HFFc6 (cell line): Measurements from ENCODE around the gene TYW1. TPM values are rescaled to one million over a fixed set of nuclear protein-coding genes. Genes with fewer than 3 reads are reported as not detected.
"Not testable (repeated sequence)": the region's sequence is repeated elsewhere in the genome, so short reads cannot be mapped to it uniquely, and the experiment has no call there.

Source experiments
- DNase-seq: peaks from one replicate; pipeline ENCODE4 v3.0.0-alpha.2; 2018
- H3K27ac Mint-ChIP-seq: 2 replicates; pipeline ENCODE4 v1.8.0; 2020; ENCODE audit warnings: mild to moderate bottlenecking, mixed read lengths
- H3K27me3 Mint-ChIP-seq: 2 replicates; pipeline ENCODE4 v1.8.0; 2021; ENCODE audit warnings: mild to moderate bottlenecking, moderate library complexity, mixed read lengths; ENCODE audit not compliant: insufficient read depth
- H3K36me3 Mint-ChIP-seq: 2 replicates; pipeline ENCODE4 v1.8.0; 2021; ENCODE audit warnings: low read depth, mixed read lengths
- H3K4me1 Mint-ChIP-seq: 2 replicates; pipeline ENCODE4 v1.8.0; 2020; ENCODE audit warnings: low read depth, mixed read lengths
- H3K4me3 Mint-ChIP-seq: 2 replicates; pipeline ENCODE4 v1.8.0; 2020; ENCODE audit warnings: mild to moderate bottlenecking, moderate library complexity, mixed read lengths
- H3K9me3 Mint-ChIP-seq: 2 replicates; pipeline ENCODE4 v1.8.0; 2020; ENCODE audit warnings: mild to moderate bottlenecking, mixed read lengths
- total RNA-seq, 6 experiments: library from RNA; stranded (reverse); fragmentation: NEBNext Ultra II Directional; extraction: Animal tissue kit (Norgen Biotek cat#: 25700); gene quantifications; 2 replicates in 1 of 6; 3 replicates in 5 of 6; pipeline ENCODE4 v1.2.3, GENCODE V29; 2021
- TF ChIP-seq, protein P1 (sequence below): fragments of 200-600 bp; sonication (generic); IDR thresholded peaks from 2 replicates; pipeline ENCODE4 v1.5.0; 2021; ENCODE audit warnings: antibody characterized with exemption, mild to moderate bottlenecking

TYW1 gene
- total RNA-seq, 6 experiments from 2014 or later, result 12.7 to 18.1 (median 15.3) TPM

DNA sequence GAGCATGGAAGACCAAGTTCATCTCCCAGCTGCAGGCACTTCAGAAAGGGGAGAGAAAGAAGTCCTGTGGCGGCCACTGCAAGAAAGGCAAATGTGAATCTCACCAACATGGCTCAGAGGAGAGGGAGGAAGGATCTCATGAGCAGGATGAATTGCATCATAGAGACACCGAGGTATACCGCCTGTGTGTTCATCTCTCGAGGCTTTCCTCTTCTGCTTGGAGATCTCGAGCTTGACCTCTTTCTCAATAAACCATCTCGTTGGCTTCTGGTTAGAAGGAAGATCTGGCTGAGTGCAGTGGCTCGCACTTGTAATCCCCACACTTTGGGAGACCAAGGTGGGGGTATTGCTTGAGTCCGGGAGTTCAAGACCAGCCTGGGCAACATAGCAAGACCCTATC lies 21.3 kb downstream of the TYW1 start:
- H3K27me3 Mint-ChIP-seq, DNase-seq, H3K9me3 Mint-ChIP-seq, H3K27ac Mint-ChIP-seq, H3K4me3 Mint-ChIP-seq: not testable (repeated sequence)
- Mint-ChIP-seq H3K36me3 (peaks cover 52% of the 10 kb centered on the region), H3K4me1 (peaks cover 31% of the 10 kb centered on the region)

DNA sequence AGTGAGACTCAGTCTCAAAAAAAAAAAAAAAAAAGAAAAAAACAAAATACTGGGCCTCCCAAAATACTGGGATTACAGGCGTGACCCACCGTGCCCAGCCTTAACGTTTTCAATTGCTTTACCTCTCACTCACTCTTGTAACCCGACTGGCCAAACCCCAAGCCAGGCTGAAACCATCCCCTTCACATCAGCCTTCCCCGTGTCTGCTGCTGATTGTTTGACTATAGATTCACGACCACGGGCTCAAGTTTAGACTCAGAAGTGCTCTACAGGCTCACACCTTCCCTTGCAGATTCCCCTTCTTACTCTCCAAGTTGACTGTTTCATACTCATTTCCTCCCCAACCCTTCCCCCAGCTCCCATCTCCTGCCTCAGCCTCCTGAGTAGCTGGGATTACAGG lies 22.3 kb downstream of the TYW1 start:
- no peak for DNase-seq
- Mint-ChIP-seq H3K4me1 (peaks cover 31% of the 10 kb centered on the region), H3K27me3 (no peaks in the 10 kb centered on the region), H3K9me3 (no peaks in the 10 kb centered on the region), H3K27ac (peak overlapping the region; percentile 52), H3K36me3 (peaks cover 52% of the 10 kb centered on the region), H3K4me3 (no peak overlapping the region)
- TF ChIP-seq, protein P1, sequence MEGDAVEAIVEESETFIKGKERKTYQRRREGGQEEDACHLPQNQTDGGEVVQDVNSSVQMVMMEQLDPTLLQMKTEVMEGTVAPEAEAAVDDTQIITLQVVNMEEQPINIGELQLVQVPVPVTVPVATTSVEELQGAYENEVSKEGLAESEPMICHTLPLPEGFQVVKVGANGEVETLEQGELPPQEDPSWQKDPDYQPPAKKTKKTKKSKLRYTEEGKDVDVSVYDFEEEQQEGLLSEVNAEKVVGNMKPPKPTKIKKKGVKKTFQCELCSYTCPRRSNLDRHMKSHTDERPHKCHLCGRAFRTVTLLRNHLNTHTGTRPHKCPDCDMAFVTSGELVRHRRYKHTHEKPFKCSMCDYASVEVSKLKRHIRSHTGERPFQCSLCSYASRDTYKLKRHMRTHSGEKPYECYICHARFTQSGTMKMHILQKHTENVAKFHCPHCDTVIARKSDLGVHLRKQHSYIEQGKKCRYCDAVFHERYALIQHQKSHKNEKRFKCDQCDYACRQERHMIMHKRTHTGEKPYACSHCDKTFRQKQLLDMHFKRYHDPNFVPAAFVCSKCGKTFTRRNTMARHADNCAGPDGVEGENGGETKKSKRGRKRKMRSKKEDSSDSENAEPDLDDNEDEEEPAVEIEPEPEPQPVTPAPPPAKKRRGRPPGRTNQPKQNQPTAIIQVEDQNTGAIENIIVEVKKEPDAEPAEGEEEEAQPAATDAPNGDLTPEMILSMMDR, result no peak

DNA sequence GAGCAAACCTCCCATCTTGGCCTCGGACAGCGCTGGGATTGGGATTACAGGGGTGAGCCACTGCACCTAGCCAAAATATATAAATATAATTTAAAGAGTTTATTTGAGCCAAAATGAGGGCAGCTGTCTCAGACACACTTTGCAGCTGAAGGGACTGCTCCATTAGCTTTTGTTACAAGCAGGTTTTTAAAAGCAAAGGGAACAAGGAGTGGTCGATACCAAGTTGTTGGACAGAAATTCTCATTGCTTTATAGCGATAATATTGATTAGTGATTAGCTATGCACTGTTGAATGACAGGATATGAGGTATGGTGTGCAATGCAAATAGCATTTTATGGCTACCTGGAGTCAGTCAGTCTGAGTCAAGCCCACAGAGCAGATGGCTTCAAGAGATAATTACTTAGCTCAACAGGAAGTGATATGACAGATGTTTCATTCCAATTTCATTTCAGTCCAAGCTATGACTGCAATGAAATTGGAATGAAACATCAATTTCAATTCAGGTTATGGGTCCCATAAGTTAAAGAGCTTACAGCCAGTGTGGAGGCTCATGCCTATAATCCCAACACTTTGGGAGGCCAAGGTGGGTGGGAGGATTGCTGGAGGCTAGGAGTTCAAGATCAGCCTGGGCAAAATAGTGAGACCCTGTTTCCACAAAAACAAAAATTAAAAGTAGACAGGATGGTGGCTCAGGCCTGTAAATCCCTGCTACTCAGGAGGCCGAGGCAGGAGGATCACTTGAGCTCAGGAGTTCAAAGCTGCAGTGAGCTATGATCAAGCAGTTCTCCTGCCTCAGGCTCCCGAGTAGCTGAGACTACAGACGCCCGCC lies 23.1 kb downstream of the TYW1 start:
- H3K27me3 Mint-ChIP-seq, result no peaks in the 10 kb centered on the region
- H3K9me3 Mint-ChIP-seq, result no peaks in the 10 kb centered on the region
- H3K27ac Mint-ChIP-seq, result peak overlapping the region; percentile 66
- H3K36me3 Mint-ChIP-seq, result peaks cover 52% of the 10 kb centered on the region
- peak; percentile 38 for DNase-seq
- TF ChIP-seq, protein P1, result no peak
- no peak overlapping the region for H3K4me3 Mint-ChIP-seq
- peaks cover 34% of the 10 kb centered on the region for H3K4me1 Mint-ChIP-seq

DNA sequence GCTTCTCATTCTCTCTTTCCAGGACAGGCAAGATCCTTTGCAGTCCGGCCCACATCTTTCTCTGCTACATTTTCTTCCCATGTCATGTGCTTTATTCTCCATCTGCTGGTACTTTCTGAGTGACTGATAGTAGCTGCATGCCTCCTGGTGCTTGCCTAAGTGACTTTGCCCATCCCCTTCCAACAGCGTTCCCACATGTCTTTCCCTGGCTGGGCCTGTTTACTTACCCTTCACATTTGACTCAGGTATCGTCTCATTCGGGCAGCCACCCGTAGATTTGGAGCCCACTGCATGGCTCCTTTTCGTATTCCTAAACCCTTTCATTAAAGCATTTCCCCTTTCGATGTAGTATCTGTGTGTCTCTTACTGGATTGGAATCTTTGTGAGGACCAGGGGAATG lies 24.6 kb downstream of the TYW1 start:
- no peaks in the 10 kb centered on the region for H3K9me3 Mint-ChIP-seq
- no peak for DNase-seq
- H3K4me1 Mint-ChIP-seq, result peaks cover 47% of the 10 kb centered on the region
- H3K27me3 Mint-ChIP-seq, result no peaks in the 10 kb centered on the region
- peaks cover 47% of the 10 kb centered on the region for H3K36me3 Mint-ChIP-seq
- no peak overlapping the region; the same call in 1 of the 2 replicates for H3K27ac Mint-ChIP-seq
- no peak overlapping the region for H3K4me3 Mint-ChIP-seq
- TF ChIP-seq, protein P1, result no peak

DNA sequence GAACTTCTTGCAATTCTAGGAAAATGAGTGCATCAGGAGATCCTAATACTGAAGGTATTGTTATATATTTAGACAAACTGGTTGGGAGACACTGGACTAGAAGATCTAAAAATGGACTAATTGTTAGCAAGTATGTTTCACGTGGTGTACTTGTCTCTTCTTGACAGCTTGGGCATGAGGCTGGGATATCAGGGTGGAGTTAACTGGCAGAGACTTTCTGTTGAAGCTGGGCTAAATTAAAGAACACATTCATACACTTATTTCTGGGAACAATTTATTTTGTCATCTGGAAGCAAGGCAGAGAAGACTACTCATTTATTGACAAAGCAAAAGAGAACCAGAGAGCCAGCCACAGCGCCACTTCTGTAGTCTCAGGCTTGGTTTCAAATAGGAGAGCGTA lies 25.9 kb downstream of the TYW1 start:
- Mint-ChIP-seq H3K4me3 (no peak overlapping the region), H3K9me3 (no peaks in the 10 kb centered on the region), H3K27me3 (no peaks in the 10 kb centered on the region), H3K4me1 (peaks cover 50% of the 10 kb centered on the region), H3K36me3 (peaks cover 43% of the 10 kb centered on the region), H3K27ac (peak overlapping the region; percentile 12; the same call in 1 of the 2 replicates)
- no peak for DNase-seq
- TF ChIP-seq, protein P1, result no peak

DNA sequence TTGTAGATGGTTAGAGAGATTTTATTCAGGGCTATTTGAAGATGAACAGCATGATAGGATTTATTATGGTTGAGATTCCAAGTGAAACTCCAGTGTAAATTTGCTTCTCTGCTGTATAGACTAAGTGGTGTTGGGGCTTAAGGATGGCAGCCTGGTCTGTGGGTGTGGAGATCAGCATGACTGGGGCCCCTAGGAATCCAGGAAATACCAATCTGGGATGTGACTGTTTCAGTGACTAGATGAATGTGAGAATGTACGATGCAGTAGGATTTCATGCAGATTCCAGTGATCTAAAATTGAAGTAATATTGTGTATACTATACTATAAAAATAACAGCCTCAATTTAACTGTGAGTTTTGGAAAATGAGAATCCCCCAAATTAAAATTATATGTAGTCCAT lies 28.8 kb downstream of the TYW1 start:
- Mint-ChIP-seq H3K27ac (peak overlapping the region; percentile 93), H3K4me3 (peak overlapping the region; percentile 57), H3K36me3 (peaks cover 36% of the 10 kb centered on the region), H3K4me1 (peaks cover 36% of the 10 kb centered on the region)
- DNase-seq, result peak; percentile 78
- H3K27me3 Mint-ChIP-seq, H3K9me3 Mint-ChIP-seq: not testable (repeated sequence)

DNA sequence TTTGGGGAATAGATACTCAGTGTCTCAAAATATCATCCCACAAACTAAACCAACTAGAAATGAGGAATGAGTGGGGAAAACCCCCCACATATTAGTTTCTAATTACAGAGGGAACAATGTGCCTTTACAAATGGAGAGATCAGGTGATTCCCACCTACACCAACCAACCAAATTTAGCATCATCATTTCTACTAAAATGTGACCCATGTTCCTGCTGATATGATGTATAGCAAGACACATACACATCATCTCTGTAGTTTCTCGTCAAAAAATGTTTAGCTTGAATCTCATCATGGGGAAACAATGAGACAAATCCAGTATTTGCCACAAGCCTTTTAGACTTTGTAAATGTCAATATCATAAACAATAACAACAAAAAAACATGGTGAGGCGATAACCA lies 35.1 kb downstream of the TYW1 start:
- not testable (repeated sequence) for H3K9me3 Mint-ChIP-seq, H3K4me3 Mint-ChIP-seq
- peaks cover 24% of the 10 kb centered on the region for H3K36me3 Mint-ChIP-seq

More for the DNA sequence above, 35.1 kb downstream of the TYW1 start:
- not testable (repeated sequence) for H3K4me1 Mint-ChIP-seq, DNase-seq, H3K27ac Mint-ChIP-seq, H3K27me3 Mint-ChIP-seq
